Measurements from ENCODE around the gene SLC25A45.

Gene SLC25A45

DNA sequence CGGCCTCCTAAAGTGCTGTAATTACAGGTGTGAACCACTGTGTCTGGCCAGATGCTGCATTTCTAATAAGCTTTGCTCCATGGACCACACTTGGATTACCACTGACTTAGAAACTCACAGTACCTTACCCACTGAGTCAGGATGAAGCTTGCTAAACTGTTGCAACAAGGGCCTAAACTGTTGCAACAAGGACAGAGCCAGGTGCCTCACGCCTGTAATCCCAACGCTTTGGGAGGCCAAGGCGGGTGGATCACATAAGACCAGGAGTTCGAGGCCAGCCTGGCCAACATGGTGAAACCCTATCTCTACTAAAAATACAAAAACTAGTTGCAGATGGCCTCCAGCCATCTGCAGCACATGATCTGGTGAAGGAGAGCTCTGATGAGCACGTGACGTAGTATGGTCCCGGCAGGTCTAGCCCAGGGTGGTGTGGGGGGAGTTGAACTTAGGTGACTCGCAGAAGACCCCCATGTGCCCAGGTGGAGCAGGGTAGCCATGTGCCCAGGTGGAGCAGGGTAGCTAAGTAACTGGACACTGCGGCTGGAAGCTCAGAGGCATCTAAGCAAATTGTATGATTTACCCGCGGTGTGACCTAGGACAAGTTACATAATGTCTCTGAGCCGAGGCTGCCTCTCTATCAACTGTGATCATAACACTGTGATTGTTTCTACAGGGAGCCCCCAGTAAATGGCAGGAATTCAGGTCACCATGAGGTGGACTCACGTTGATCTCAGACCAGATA, 8.4 kb downstream of the SLC25A45 start:
- Histone ChIP-seq H3K27ac (no peak overlapping the region), H3K79me2 (peaks cover 2% of the 10 kb centered on the region), H3K36me3 (ENCODE audit: control insufficient read depth, insufficient read depth, low read length) (no peaks in the 10 kb centered on the region), H2AFZ (no peak overlapping the region), H3K27me3 (ENCODE audit: control insufficient read depth, insufficient read depth, low read length) (no peaks in the 10 kb centered on the region), H3K4me1 (no peaks in the 10 kb centered on the region), H3K4me3 (ENCODE audit: low read depth, low read length) (no peak overlapping the region), H3K9ac (no peak overlapping the region), H3K4me2 (ENCODE audit: low read length) (no peak overlapping the region), H3K9me3 (ENCODE audit: control insufficient read depth, low read length) (no peaks in the 10 kb centered on the region)
- no peak for TF ChIP-seq CTCF (IDR thresholded peaks at IDR 0.05)

GRCh38 chr11:65370659-65371049, 11.8 kb downstream of the SLC25A45 start:
- Histone ChIP-seq H3K4me3 (ENCODE audit: low read depth, low read length) (no peak overlapping the region), H3K79me2 (peaks cover 7% of the 10 kb centered on the region), H3K9me3 (ENCODE audit: control insufficient read depth, low read length) (no peaks in the 10 kb centered on the region), H3K27ac (no peak overlapping the region), H3K27me3 (ENCODE audit: control insufficient read depth, insufficient read depth, low read length) (no peaks in the 10 kb centered on the region), H2AFZ (no peak overlapping the region), H3K9ac (no peak overlapping the region), H3K36me3 (ENCODE audit: control insufficient read depth, insufficient read depth, low read length) (no peaks in the 10 kb centered on the region), H3K4me2 (ENCODE audit: low read length) (no peak overlapping the region), H3K4me1 (no peaks in the 10 kb centered on the region)
- TF ChIP-seq CTCF (IDR thresholded peaks at IDR 0.05), result no peak

DNA sequence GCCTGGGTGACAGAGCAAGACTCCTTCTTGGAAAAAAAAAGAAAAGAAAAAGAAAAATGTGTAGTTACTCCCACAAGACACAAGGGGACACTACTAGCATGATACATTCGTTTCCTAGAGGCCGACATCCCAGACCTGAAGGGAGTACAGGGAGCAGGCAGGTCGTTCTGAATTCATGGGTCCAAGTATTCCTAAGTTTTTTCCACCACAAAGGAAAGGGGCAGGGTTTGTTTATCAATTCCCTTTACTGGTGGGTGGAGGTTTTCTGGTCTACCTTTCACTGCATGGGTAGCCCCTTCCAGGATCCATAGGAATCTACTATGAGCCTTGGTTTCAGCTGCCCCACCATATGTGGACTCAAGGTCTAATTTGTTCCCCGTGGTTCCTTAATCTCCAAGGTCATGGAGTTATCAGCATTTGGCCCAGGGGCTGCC, 16.1 kb downstream of the SLC25A45 start:
- Histone ChIP-seq H3K36me3 (ENCODE audit: control insufficient read depth, insufficient read depth, low read length) (no peaks in the 10 kb centered on the region), H3K4me1 (no peaks in the 10 kb centered on the region), H3K4me2 (ENCODE audit: low read length) (no peak overlapping the region), H3K9me3 (ENCODE audit: control insufficient read depth, low read length) (no peaks in the 10 kb centered on the region), H3K27me3 (ENCODE audit: control insufficient read depth, insufficient read depth, low read length) (no peaks in the 10 kb centered on the region), H2AFZ (peak overlapping the region; percentile 48), H3K79me2 (peaks cover 7% of the 10 kb centered on the region), H3K4me3 (ENCODE audit: low read depth, low read length) (no peak overlapping the region), H3K27ac (no peak overlapping the region), H3K9ac (no peak overlapping the region)
- TF ChIP-seq CTCF (IDR thresholded peaks at IDR 0.05), result peak; percentile 82

DNA sequence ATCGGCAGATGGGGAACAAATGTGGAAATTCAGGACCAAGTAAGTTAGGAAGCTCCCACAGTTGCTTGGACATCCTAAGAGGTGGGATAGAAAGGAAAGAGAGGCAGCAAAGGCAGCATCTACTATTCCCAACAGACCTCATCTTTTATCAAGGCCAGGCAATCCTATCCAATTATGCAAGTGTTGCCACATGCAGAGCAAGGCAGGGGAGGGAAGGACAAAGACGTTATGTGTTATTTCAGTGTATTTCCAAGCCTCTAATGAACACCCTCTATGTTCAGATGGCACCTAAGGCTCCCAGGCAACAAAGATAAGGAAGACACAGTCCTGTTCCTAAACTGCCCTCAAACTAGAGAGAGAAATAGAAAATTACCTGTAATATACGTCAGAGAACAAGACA, 18.7 kb downstream of the SLC25A45 start:
- H3K4me3 ChIP-seq (ENCODE audit: low read depth, low read length), result no peak overlapping the region
- TF ChIP-seq CTCF (IDR thresholded peaks at IDR 0.05), result no peak
- H3K36me3 ChIP-seq (ENCODE audit: control insufficient read depth, insufficient read depth, low read length), result no peaks in the 10 kb centered on the region
- no peaks in the 10 kb centered on the region for H3K27me3 ChIP-seq (ENCODE audit: control insufficient read depth, insufficient read depth, low read length)
- H3K4me1 ChIP-seq, result no peaks in the 10 kb centered on the region
- no peak overlapping the region for H3K27ac ChIP-seq
- no peaks in the 10 kb centered on the region for H3K9me3 ChIP-seq (ENCODE audit: control insufficient read depth, low read length)
- no peak overlapping the region for H3K9ac ChIP-seq
- H2AFZ ChIP-seq, result no peak overlapping the region
- no peak overlapping the region for H3K4me2 ChIP-seq (ENCODE audit: low read length)
- H3K79me2 ChIP-seq, result peaks cover 7% of the 10 kb centered on the region

DNA sequence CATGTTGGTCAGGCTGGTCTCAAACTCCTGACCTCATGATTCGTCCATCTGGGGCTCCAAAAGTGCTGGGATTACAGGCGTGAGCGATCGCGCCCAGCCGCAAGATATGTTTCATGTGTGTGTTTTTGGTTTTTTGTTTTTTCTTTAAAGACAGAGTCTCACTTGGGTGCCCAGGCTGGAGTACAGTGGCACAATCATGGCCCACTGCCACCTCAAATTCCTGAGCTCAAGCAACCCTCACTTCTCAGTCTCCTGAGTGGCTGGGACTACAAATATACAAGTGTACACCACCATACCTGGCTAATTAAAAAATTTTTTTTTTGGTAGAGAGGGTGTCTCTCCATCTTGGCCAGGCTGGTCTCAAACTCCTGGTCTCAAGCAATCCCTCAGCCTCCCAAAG, 19.5 kb downstream of the SLC25A45 start:
- Histone ChIP-seq H3K4me2 (ENCODE audit: low read length) (no peak overlapping the region), H3K27me3 (ENCODE audit: control insufficient read depth, insufficient read depth, low read length) (no peaks in the 10 kb centered on the region), H3K4me3 (ENCODE audit: low read depth, low read length) (no peak overlapping the region), H3K4me1 (no peaks in the 10 kb centered on the region), H3K79me2 (peaks cover 7% of the 10 kb centered on the region), H3K9me3 (ENCODE audit: control insufficient read depth, low read length) (no peaks in the 10 kb centered on the region), H2AFZ (no peak overlapping the region), H3K9ac (no peak overlapping the region), H3K36me3 (ENCODE audit: control insufficient read depth, insufficient read depth, low read length) (no peaks in the 10 kb centered on the region), H3K27ac (no peak overlapping the region)
- TF ChIP-seq CTCF (IDR thresholded peaks at IDR 0.05), result no peak
